ENCODE measurements around the gene CHRM2. TPM values are rescaled to one million over a fixed set of nuclear protein-coding genes. Genes with fewer than 3 reads are reported as not detected.
A peak's percentile ranks its signal among the peaks of the same experiment; 100 is the strongest.

CHRM2 gene
- total RNA-seq, 1 donor = 26.4 TPM

- no peak overlapping the region for H3K4me3 ChIP-seq (ENCODE audit: low read depth, low read length)
- peak; percentile 79 for DNase-seq (ENCODE audit: low read depth)
- TF ChIP-seq CTCF (IDR thresholded peaks at IDR 0.05; ENCODE audit: insufficient read depth, low read length) = no peak
Observed at GRCh38 chr7:137025469-137026175, 157.2 kb downstream of the CHRM2 start.

GRCh38 chr7:137026176-137026500 lies 157.7 kb downstream of the CHRM2 start:
- peak; percentile 27 for DNase-seq (ENCODE audit: low read depth)

GRCh38 chr7:137032436-137032835 lies 164.0 kb downstream of the CHRM2 start:
- no peak for TF ChIP-seq CTCF (IDR thresholded peaks at IDR 0.05; ENCODE audit: insufficient read depth, low read length)
- no peak overlapping the region for H3K4me3 ChIP-seq (ENCODE audit: low read depth, low read length)
- no peak for DNase-seq (ENCODE audit: low read depth)

More at GRCh38 chr7:137026176-137026500, 157.7 kb downstream of the CHRM2 start:
- H3K4me3 ChIP-seq (ENCODE audit: low read depth, low read length) = no peak overlapping the region
- no peak for TF ChIP-seq CTCF (IDR thresholded peaks at IDR 0.05; ENCODE audit: insufficient read depth, low read length)

GRCh38 chr7:137036768-137037167 lies 168.3 kb downstream of the CHRM2 start:
- DNase-seq (ENCODE audit: low read depth) = peak; percentile 58
- no peak for TF ChIP-seq CTCF (IDR thresholded peaks at IDR 0.05; ENCODE audit: insufficient read depth, low read length)

GRCh38 chr7:137038706-137039105 lies 170.3 kb downstream of the CHRM2 start:
- TF ChIP-seq CTCF (IDR thresholded peaks at IDR 0.05; ENCODE audit: insufficient read depth, low read length) = no peak
- no peak overlapping the region for H3K4me3 ChIP-seq (ENCODE audit: low read depth, low read length)
- no peak for DNase-seq (ENCODE audit: low read depth)

More at GRCh38 chr7:137036768-137037167, 168.3 kb downstream of the CHRM2 start:
- H3K4me3 ChIP-seq (ENCODE audit: low read depth, low read length) = no peak overlapping the region

GRCh38 chr7:137040745-137041144 lies 172.3 kb downstream of the CHRM2 start:
- H3K4me3 ChIP-seq (ENCODE audit: low read depth, low read length) = no peak overlapping the region
- DNase-seq (ENCODE audit: low read depth) = peak; percentile 47
- TF ChIP-seq CTCF (IDR thresholded peaks at IDR 0.05; ENCODE audit: insufficient read depth, low read length) = no peak

GRCh38 chr7:137045573-137045972 lies 177.1 kb downstream of the CHRM2 start:
- no peak for TF ChIP-seq CTCF (IDR thresholded peaks at IDR 0.05; ENCODE audit: insufficient read depth, low read length)
- H3K4me3 ChIP-seq (ENCODE audit: low read depth, low read length) = no peak overlapping the region
- no peak for DNase-seq (ENCODE audit: low read depth)

All from fibroblast of the aortic adventitia (primary cell).